Endometrial microvascular endothelial cells (primary cell): ENCODE measurements around the gene TOMM70. TPM values are rescaled to one million over a fixed set of nuclear protein-coding genes. Genes with fewer than 3 reads are reported as not detected.

Experiments
- in situ Hi-C: cut with HindIII; loops from 2 replicates; pipeline ENCODE4 v1.10.0; 2017; ENCODE audit warnings: low sequenced_read_pairs, low pct_unique_long_range_greater_than_20kb; ENCODE audit errors: inconsistent ontology term
- total RNA-seq: library from RNA; depleted of rRNA; stranded (reverse); fragments of >200 nt; gene quantifications from one replicate; pipeline ENCODE4 v1.2.3, GENCODE V29; 2015; ENCODE audit errors: inconsistent ontology term

The TOMM70 gene
- total RNA-seq, 1 donor from 2014 or later, result 36.2 TPM

- in situ Hi-C loops, result no loop called here
Measured at GRCh38 chr3:100413613-100414012, 12.7 kb upstream of the TOMM70 start.

- in situ Hi-C loops, result no loop called here
Measured at GRCh38 chr3:100412912-100413590, 12.2 kb upstream of the TOMM70 start.

DNA sequence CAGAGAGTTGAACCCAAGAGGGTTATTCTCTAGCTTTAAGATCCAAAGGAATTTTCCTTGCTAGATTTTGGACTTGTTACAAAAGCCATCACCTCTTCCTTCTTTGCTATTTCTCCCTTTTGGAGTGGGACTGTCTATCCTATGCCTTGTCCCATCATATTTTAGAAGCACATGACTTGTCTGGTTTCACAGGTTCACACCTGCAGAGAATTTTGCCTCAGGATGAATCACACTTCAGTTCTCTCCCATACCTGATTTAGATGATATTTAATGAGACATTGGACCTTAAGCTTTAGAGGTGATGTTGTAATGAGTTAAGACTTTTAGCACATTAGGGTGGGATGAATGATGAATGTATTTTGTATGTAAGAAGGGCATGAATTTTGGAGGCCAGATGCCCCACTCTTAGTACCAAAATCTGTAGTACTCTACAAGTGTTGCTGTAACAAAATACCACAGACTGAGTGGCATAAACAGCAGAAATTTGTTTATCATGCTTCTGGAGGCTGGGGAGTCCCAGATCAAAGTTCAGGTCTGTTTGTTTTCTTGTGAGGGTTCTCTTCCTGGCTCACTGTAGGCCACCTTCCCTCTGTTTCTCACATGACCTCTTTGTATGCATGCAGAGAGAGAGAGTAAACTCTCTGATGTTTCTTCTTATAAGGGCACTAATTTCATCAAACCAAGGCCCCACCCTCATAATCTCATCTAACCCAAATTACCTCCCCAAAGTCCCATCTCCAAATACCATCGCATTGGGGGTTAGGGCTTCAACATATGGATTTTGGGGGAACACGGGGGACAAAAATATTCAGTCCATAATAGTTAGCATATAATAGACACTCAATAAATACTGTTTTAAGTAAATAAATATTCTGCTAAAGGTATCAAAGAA, 10.4 kb upstream of the TOMM70 start:
- in situ Hi-C loops, result no loop called here

DNA sequence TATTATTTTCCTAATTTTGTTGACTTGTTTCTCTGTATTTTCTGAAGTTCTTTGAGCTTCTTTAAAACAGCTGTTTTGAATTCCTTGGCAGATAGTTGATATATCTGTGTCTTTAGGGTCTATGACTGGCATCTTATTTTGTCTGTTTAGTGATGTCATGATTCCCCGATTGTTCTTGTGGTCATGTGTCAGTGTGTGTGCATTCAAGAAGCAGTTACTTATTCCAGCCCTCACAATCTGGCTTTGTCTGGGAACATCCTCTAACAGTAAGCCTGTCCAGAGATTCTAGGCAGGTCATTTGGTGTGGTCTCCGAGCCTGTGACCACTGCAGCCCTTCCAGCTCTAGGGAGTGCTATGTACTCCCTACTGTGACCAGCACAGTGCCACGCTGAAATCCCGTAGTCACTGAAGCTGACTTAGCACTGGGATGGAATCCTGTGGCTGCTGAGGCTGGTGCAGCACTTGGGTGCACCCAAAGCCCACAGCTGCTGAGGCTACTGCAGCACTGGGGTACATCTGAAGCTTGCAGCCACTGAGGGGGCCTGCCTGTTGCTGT, 7.2 kb upstream of the TOMM70 start:
- in situ Hi-C loops, result no loop called here

DNA sequence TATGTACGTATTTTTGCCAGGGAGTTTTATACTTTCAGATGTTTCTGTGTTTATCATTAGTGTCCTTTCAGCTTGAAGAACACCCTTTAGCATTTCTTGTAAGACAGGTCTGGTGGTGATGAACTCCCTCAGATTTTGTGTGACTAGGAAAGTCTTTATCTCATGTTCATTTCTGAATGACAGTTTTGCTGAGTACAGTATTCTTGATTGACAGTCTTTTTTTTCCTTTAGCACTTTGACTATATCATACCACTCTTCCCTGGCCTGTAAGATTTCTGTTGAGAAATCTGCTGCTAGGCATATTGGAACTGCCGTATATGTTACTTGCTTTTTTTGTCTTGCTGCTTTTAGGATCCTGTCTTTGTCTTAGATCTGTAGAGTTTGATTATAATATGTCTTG, 6.3 kb upstream of the TOMM70 start:
- in situ Hi-C loops, result no loop called here

DNA sequence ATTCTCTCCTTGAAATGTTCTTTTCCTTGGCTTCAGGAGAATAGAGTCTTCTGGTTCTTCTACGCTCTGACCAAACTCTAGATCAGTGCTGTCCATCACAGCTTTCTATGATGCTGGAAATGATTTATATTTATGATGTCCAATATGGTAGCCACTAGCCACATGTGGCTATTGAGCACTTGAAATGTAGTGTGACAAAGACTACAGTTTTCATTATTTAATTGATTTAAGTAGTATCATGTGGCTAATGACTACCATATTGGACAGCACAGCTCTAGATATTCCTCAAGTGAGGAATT, 3.3 kb upstream of the TOMM70 start:
- in situ Hi-C loops, result no loop called here

DNA sequence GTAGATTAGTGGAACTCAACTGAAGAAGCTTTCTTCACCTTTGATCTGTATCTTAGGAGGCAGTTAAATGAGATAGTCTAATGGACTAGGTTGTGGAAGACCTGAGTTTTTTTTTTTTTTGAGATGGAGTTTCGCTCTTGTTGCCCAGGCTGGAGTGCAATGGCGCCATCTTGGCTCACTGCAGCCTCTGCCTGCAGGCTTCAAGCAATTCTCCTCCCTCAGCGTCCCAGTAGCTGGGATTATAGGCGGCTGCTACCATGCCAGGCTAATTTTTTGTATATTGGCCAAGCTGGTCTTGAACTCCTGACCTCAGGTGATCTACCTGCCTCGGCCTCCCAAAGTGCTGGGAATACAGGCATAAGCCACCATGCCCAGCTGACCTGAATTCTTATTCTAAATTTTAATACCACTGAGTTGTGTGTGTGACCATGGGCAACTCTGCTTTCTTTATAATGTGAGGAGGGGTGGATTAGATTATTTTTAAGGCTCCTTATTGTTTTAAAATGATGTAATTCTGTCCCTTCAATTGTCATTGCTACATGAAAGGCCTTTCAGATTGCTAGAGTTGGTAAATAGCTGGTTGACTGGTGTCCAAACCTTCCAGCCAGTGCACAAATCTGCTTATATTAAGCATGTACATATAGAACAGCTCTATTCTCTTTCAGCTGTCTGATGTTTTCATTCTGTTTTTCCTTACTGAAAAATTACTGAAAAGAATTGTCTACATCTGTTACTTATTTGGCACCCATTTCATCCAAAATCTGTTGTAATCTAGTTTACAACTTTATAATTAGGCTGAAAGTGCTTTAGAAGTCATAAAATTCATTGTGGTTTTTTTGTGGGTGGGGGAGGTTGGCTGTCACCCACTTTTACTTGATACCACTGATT, 2.7 kb upstream of the TOMM70 start:
- in situ Hi-C loops, result no loop called here

DNA sequence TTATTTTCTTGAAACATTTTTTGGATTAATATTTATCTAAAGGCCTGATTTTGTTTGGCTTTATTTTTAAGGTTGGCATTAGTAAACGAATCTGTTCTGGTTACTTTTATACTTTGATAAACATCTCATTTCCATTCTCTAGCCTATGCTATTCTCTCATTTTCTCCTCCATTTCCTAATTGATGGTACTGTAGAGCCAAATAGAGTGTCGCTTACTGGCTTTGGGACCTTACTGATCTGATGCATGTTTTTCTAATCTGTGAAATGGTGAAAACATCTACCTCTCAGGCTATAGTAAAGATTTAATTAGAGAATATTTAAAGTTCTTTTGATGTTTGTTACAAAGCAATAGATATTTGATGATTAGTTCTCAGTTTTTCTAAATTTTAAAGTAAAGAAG, 2.0 kb upstream of the TOMM70 start:
- in situ Hi-C loops, result no loop called here

DNA sequence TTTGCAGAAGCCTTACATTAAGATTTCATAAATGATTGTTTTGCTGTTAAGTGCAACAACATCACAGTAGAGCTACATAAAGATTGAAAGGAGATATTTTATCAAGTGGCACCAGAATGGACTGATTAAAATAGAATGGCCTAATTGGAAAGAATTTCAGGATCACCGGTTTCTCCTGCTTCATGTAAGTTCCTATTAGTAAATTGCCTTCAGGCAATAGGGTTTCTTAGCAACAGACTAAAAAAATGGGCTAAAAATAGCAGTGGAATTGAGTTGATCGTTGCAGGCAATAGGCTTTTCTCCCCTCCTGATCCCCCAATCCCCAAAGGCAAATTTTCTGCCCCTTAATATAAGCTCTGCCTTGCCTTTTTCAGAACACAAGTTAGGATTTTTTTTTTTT, 1.4 kb upstream of the TOMM70 start:
- in situ Hi-C loops, result no loop called here

- in situ Hi-C loops, result no loop called here
Measured at GRCh38 chr3:100401674-100402041, 769 bp upstream of the TOMM70 start.

- in situ Hi-C loops, result no loop called here
Measured at GRCh38 chr3:100400419-100400779, 490 bp downstream of the TOMM70 start.

- in situ Hi-C loops, result no loop called here
Measured at GRCh38 chr3:100399341-100400071, 1.4 kb downstream of the TOMM70 start.

DNA sequence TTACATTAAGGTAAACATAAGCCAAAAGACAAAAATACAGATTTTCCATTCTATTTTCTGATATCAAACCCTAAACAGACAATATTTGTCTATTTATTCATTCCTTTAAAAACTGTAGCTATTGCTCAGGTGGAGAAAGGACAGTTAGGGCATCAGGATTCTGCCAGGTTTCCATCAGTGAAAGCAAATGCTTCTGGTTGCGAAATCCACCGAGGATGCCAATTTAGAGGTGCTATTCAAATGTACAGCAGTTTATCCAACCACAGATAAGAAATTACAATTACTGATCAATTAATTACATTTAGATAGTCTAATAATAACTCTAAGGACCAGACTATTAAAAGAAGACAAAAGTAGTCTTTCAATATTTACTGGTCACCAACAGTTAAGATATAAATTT, 3.9 kb downstream of the TOMM70 start:
- in situ Hi-C loops, result no loop called here

DNA sequence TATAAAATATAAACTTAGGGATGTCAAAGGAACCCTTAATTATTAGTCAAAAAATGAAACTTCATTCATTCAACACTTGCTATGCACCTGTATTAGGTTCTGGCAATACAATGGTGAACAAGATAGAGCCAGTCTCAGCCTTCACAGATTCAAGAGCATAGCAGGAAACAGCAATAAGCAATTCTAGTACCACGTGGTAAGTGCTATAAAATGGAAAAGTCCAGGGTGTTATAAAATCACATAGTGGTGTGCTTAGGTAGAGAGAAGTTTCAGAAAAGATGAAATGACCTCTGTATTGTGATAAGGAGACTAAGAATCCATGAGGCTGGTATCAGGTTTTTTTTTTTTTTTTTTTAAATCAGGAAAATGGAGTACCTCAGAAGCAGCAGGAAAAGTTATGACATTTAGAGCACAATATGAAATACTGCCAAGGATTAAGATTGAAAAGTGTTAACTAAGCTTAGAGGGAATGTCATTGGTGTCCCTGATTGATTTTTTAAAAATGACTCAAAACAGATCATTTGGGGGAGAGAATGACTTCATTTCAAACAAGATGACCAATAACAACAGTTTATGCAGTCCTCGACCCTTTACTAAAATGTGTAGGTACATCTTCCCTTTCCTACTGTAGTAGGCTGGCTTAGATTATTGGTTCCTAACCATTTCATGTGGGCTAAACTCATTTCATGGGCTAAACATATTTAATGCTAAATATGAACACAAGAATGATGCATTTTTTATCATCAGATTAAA, 5.0 kb downstream of the TOMM70 start:
- in situ Hi-C loops, result no loop called here

GRCh38 chr3:100389025-100389424, 11.9 kb downstream of the TOMM70 start:
- in situ Hi-C loops, result no loop called here

DNA sequence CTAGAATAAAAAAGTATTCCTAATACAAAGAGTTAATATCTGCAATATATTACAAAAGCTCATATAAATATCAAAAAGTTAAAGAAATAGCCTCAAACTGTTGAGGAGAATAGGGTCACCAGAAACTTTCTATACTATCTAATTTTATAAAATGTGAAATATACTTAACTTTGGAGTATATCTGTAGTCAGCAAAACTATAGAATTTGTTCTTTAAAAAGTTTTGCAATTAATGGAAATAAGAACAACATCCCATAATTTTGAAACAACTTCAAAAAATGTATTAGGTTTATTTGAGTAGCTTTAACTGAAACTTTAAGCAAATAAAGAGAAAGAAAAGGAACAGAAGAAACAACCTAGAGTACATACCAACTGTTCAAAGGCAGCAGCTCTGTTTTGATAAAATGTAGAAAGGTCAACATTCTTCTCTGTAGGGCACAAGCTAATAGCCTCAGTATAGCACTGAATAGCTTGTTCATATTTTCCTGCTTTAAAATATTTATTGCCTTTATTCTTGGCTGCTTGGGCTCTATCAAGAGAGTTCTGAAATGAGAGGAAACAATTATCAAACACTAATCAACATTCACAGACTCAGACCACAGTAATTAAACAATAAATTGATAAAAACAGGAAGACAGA, 14.3 kb downstream of the TOMM70 start:
- in situ Hi-C loops, result no loop called here

DNA sequence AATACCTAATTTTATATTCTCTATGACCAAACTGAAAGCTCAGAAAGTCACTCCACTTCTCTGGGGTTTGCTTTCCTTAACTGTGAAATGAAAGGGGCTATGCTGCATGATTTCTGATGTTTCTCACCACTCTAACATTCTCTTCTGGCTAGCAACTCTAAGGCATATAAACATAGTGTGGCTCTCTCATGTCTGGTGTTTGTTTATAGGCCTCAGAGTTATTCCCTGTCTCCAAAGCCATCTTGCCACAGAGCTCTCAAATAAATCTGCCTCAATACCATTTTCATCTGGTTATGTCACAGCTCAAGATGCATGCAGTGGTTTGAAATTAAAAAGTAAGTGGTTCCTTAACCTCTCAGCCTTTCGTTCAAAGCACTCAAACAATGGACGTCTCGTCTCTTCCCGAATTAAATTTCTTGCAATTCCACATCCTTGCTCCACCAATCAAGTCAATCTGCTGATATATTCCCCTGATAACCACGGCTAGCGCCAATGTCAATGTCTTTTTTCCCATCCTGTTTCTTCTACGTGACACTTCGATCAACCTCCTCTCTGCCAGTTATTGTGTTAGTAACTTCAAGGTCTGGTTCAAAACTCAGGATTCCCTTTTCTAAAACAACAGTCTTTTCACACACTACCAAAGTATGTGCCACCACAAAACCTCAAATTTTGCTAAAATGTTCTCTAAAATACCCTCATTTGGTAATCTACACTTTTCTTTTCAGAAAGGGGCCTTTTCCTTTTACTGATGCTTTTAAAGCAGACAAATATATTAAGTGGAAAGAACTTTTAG, 16.0 kb downstream of the TOMM70 start:
- in situ Hi-C loops, result no loop called here
